MM.1S (cell line): ENCODE data around the gene TOR1A.

ENCODE experiments used
- DNase-seq: peaks from one replicate; pipeline ENCODE4 v3.0.0-alpha.2; 2015
- H2AFZ ChIP-seq: fragments of 300-600 bp; sonication (generic); 2 replicates; pipeline ENCODE4 v1.6.0; 2016; ENCODE audit warnings: antibody characterized with exemption, low read length
- H3F3A ChIP-seq: fragments of 300-600 bp; sonication (generic); 2 replicates; pipeline ENCODE4 v1.6.1; 2016; ENCODE audit warnings: mild to moderate bottlenecking, antibody characterized with exemption, low read length, moderate library complexity, mixed read lengths; ENCODE audit not compliant: insufficient read depth
- H3K27ac ChIP-seq: fragments of 300-600 bp; sonication (generic); 2 replicates; pipeline ENCODE4 v1.5.1; 2016; ENCODE audit warnings: mild to moderate bottlenecking, low read length
- H3K27me3 ChIP-seq: fragments of 300-600 bp; sonication (generic); replicated peaks from 2 replicates; pipeline ENCODE4 v1.6.0; 2016; ENCODE audit warnings: low read length; ENCODE audit not compliant: insufficient read depth
- H3K36me3 ChIP-seq: fragments of 300-600 bp; sonication (generic); replicated peaks from 2 replicates; pipeline ENCODE4 v1.6.1; 2016; ENCODE audit warnings: mild to moderate bottlenecking, low read length, mixed read lengths; ENCODE audit not compliant: insufficient read depth
- H3K4me1 ChIP-seq: fragments of 300-600 bp; sonication (generic); 2 replicates; pipeline ENCODE4 v1.6.1; 2016; ENCODE audit warnings: low read length, mixed read lengths
- H3K4me2 ChIP-seq: fragments of 300-600 bp; sonication (generic); 2 replicates; pipeline ENCODE4 v1.6.0; 2016; ENCODE audit warnings: low read depth, low read length
- H3K4me3 ChIP-seq: fragments of 300-600 bp; sonication (generic); 2 replicates; pipeline ENCODE4 v1.5.1; 2016; ENCODE audit warnings: low read length, mixed read lengths
- H3K79me2 ChIP-seq: fragments of 300-600 bp; sonication (generic); 2 replicates; pipeline ENCODE4 v1.6.1; 2016; ENCODE audit warnings: mixed run types, low read length, mixed read lengths
- H3K9ac ChIP-seq: fragments of 300-600 bp; sonication (generic); 2 replicates; pipeline ENCODE4 v1.6.1; 2016; ENCODE audit warnings: low read length, mixed read lengths
- H3K9me2 ChIP-seq: fragments of 300-600 bp; sonication (generic); replicated peaks from 2 replicates; pipeline ENCODE4 v1.6.1; 2016; ENCODE audit warnings: mild to moderate bottlenecking, low read length, mixed read lengths; ENCODE audit not compliant: insufficient read depth
- H3K9me3 ChIP-seq: fragments of 300-600 bp; sonication (generic); replicated peaks from 2 replicates; pipeline ENCODE4 v1.6.1; 2016; ENCODE audit warnings: mild to moderate bottlenecking, low read length, mixed read lengths; ENCODE audit not compliant: insufficient read depth
- H4K20me1 ChIP-seq: fragments of 300-600 bp; sonication (generic); 2 replicates; pipeline ENCODE4 v1.6.1; 2016; ENCODE audit warnings: mild to moderate bottlenecking, low read length, moderate library complexity, mixed read lengths; ENCODE audit not compliant: insufficient read depth
- CTCF ChIP-seq: fragments of 300-600 bp; sonication (generic); IDR thresholded peaks from 2 replicates; pipeline ENCODE4 v1.5.1; 2016; ENCODE audit warnings: antibody characterized with exemption, low read length, mixed read lengths
- EZH2 ChIP-seq: fragments of 300-600 bp; sonication (generic); optimal IDR thresholded peaks from 2 replicates; pipeline ENCODE3; 2017; ENCODE audit warnings: low read depth, mild to moderate bottlenecking, antibody characterized with exemption, low read length, mixed read lengths
- EZH2phosphoT487 ChIP-seq: fragments of 300-600 bp; sonication (generic); IDR thresholded peaks from 2 replicates; pipeline ENCODE4 v1.6.1; 2018; ENCODE audit warnings: antibody characterized with exemption, low read length

Gene TOR1A

GRCh38 chr9:129765764-129766317 is 58.1 kb downstream of the TOR1A start:
- no peaks in the 10 kb centered on the region for H3K9me2 ChIP-seq
- no peak overlapping the region for H3K9ac ChIP-seq
- no peak overlapping the region for H3K27ac ChIP-seq
- no peaks in the 10 kb centered on the region for H3K9me3 ChIP-seq
- no peak overlapping the region for H3K4me2 ChIP-seq
- DNase-seq, result no peak
- no peak overlapping the region for H3K4me3 ChIP-seq
- no peak overlapping the region for H2AFZ ChIP-seq
- H4K20me1 ChIP-seq, result no peaks in the 10 kb centered on the region
- H3K4me1 ChIP-seq, result no peaks in the 10 kb centered on the region
- no peak for TF ChIP-seq CTCF
- no peak for TF ChIP-seq EZH2phosphoT487
- no peak for TF ChIP-seq EZH2
- H3K79me2 ChIP-seq, result no peaks in the 10 kb centered on the region
- H3K36me3 ChIP-seq, result no peaks in the 10 kb centered on the region
- no peaks in the 10 kb centered on the region; the same call in 1 of the 2 replicates for H3F3A ChIP-seq
- H3K27me3 ChIP-seq, result peaks cover 73% of the 10 kb centered on the region

GRCh38 chr9:129762985-129763926 is 60.7 kb downstream of the TOR1A start:
- DNase-seq, result no peak
- H3K9me3 ChIP-seq, result no peaks in the 10 kb centered on the region
- H3K9ac ChIP-seq, result no peak overlapping the region
- no peaks in the 10 kb centered on the region for H3K4me1 ChIP-seq
- H3K79me2 ChIP-seq, result no peaks in the 10 kb centered on the region
- H3K27ac ChIP-seq, result no peak overlapping the region
- no peak overlapping the region for H3K4me2 ChIP-seq
- no peak overlapping the region for H2AFZ ChIP-seq
- H3K9me2 ChIP-seq, result no peaks in the 10 kb centered on the region
- H3K4me3 ChIP-seq, result no peak overlapping the region
- no peaks in the 10 kb centered on the region; the same call in 1 of the 2 replicates for H3F3A ChIP-seq
- H3K27me3 ChIP-seq, result peaks cover 71% of the 10 kb centered on the region
- no peaks in the 10 kb centered on the region for H3K36me3 ChIP-seq
- no peaks in the 10 kb centered on the region for H4K20me1 ChIP-seq
- no peak for TF ChIP-seq CTCF
- TF ChIP-seq EZH2phosphoT487, result no peak
- TF ChIP-seq EZH2, result no peak
